GM12891 (cell line): Measurements from ENCODE around the gene MBNL3.

Experiments used
- DNase-seq: peaks from one replicate; pipeline ENCODE4 v3.0.0; 2011; ENCODE audit warnings: low spot score; ENCODE audit not compliant: insufficient read length
- FAIRE-seq: peaks from 2 replicates; lab custom pipeline; 2011; peaks lifted over from hg19 to GRCh38; lab: Jason Lieb, UNC
- PAX5 ChIP-seq: IDR thresholded peaks from 2 replicates; pipeline ENCODE4 v1.6.1; 2011; ENCODE audit warnings: low read length, moderate library complexity, mild to moderate bottlenecking; ENCODE audit not compliant: insufficient read depth, severe bottlenecking
- POLR2A ChIP-seq: IDR thresholded peaks from 2 replicates; pipeline ENCODE4 v1.6.1; 2011; ENCODE audit warnings: low read depth, low read length, control low read depth
- POLR2AphosphoS5 ChIP-seq: IDR thresholded peaks from 2 replicates; pipeline ENCODE4 v1.6.1; 2011; ENCODE audit warnings: low read depth, low read length, control low read depth
- POU2F2 ChIP-seq: IDR thresholded peaks from 2 replicates; pipeline ENCODE4 v1.6.1; 2011; ENCODE audit warnings: low read depth, mild to moderate bottlenecking, control low read depth, low read length, moderate library complexity
- SPI1 ChIP-seq: IDR thresholded peaks from 2 replicates; pipeline ENCODE4 v1.6.1; 2011; ENCODE audit warnings: low read depth, low read length, control low read depth
- TAF1 ChIP-seq: IDR thresholded peaks from 2 replicates; pipeline ENCODE4 v1.6.1; 2011; ENCODE audit warnings: low read depth, low read length, control low read depth

MBNL3 gene

DNA sequence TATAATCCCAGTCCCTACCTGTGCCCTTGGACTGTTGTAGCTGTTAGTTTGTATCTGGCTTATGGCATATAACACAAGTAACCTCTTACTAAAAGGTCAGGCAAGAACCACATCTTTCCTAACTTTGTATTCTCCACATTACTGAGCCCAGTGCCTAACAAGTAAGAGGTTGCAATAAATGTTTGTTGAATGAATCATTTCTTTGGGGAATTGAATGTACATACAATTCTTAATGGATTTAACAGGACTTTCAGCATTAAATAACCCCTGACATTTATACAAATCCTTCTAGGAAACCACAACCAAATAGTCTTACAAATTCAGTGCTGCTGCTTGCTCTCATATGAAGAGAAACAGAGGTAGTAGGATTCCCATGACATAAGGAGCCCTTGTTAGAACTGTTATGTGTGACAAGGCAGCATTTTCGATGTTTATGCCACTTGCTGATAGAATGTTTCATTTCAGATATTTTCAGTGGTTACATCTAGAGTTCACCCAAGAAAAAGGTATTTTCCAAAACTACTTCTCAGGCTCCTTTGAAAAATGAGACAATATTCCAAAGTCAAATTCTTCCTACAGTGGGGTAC lies 62.0 kb downstream of the MBNL3 start:
- no peak for TF ChIP-seq PAX5
- no peak for TF ChIP-seq POLR2A
- TF ChIP-seq TAF1 = no peak
- TF ChIP-seq POU2F2 = no peak
- no peak for TF ChIP-seq SPI1
- no peak for TF ChIP-seq POLR2AphosphoS5
- FAIRE-seq = peak; percentile 51
- DNase-seq = no peak

- DNase-seq (no peak), FAIRE-seq (no peak)
- no peak for TF ChIP-seq SPI1
- no peak for TF ChIP-seq POLR2AphosphoS5
- no peak for TF ChIP-seq POU2F2
- TF ChIP-seq POLR2A = no peak
- no peak for TF ChIP-seq PAX5
- no peak for TF ChIP-seq TAF1
These were observed 63.0 kb downstream of the MBNL3 start for GRCh38 chrX:132425744-132426318.

- TF ChIP-seq POU2F2 = no peak
- no peak for TF ChIP-seq TAF1
- TF ChIP-seq SPI1 = no peak
- TF ChIP-seq POLR2AphosphoS5 = no peak
- no peak for TF ChIP-seq PAX5
- TF ChIP-seq POLR2A = no peak
- FAIRE-seq (no peak), DNase-seq (no peak)
These were observed 65.5 kb downstream of the MBNL3 start for GRCh38 chrX:132423323-132423722.

GRCh38 chrX:132415012-132415411 lies 73.8 kb downstream of the MBNL3 start:
- DNase-seq (no peak), FAIRE-seq (no peak)
- TF ChIP-seq PAX5 (no peak), TAF1 (no peak), POU2F2 (no peak), POLR2A (no peak), POLR2AphosphoS5 (no peak), SPI1 (no peak)

DNA sequence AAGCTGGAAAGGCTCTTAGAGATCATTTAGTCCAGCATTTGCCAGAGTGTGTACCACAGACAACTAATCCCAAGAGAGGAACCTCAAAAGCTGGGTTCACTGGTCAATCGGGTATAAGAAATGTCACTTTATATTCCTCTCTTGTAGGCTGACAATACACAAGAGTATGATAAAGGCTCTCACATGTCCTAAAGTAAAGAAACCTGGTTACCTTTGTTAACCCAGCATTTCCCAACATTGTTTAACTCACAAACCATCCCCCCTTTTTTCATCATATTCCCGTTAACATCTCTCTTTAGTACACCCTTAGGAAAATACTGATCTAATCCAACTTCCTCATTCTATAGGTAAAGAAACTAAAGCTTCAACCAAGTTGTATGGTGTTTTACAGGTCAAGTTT lies 74.4 kb downstream of the MBNL3 start:
- TF ChIP-seq POU2F2 (no peak), TAF1 (no peak), POLR2AphosphoS5 (no peak), PAX5 (no peak), SPI1 (no peak), POLR2A (no peak)
- FAIRE-seq (no peak), DNase-seq (no peak)

GRCh38 chrX:132413459-132413858 lies 75.4 kb downstream of the MBNL3 start:
- TF ChIP-seq POLR2AphosphoS5 = no peak
- TF ChIP-seq POU2F2 = no peak
- no peak for TF ChIP-seq POLR2A
- TF ChIP-seq SPI1 = no peak
- TF ChIP-seq PAX5 = no peak
- TF ChIP-seq TAF1 = no peak
- DNase-seq (no peak), FAIRE-seq (no peak)

- TF ChIP-seq TAF1 (no peak), SPI1 (no peak), PAX5 (no peak), POLR2AphosphoS5 (no peak)
- DNase-seq (no peak), FAIRE-seq (no peak)
These were observed 76.6 kb downstream of the MBNL3 start for GRCh38 chrX:132412208-132412607.

DNA sequence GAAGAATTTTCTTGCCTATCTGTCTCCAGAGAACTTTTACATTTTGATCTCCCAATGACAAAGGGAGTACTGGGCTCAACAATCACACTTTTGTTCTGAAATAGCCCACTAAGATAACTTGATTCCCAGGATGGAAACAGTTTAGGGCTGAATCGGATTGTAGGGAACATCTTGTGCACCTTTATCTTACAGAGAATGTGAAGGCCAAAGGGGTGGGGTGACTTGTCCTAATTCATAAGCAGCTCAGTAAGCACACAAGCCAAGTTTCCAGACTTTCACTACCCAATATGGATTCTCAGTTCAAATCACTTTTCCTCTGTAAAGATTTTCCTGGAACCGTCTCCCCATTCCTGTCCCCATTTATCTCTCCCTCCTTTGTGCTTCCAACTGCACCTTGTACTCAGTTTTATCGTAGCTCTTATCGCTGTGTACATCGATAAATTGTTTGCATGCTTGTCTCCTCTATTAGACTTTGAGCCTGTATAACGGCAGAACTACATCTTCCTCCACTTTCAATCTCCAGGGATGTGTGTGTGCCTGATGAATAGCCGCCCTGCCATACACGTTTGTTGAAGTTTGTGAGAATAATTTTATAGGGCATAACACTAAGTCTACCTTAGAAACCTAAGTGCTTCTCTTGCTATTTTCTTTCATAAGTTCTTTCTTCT lies 77.4 kb downstream of the MBNL3 start:
- DNase-seq (no peak), FAIRE-seq (no peak)
- no peak for TF ChIP-seq POU2F2
- TF ChIP-seq SPI1 = no peak
- no peak for TF ChIP-seq POLR2A
- TF ChIP-seq PAX5 = no peak
- no peak for TF ChIP-seq TAF1
- TF ChIP-seq POLR2AphosphoS5 = no peak

GRCh38 chrX:132409780-132410556 lies 78.9 kb downstream of the MBNL3 start:
- DNase-seq (no peak), FAIRE-seq (no peak)
- TF ChIP-seq TAF1 = no peak
- TF ChIP-seq POU2F2 = no peak
- no peak for TF ChIP-seq POLR2A
- TF ChIP-seq POLR2AphosphoS5 = no peak
- no peak for TF ChIP-seq PAX5
- no peak for TF ChIP-seq SPI1
